ENCODE results near the gene NAV2.

NAV2 gene

DNA sequence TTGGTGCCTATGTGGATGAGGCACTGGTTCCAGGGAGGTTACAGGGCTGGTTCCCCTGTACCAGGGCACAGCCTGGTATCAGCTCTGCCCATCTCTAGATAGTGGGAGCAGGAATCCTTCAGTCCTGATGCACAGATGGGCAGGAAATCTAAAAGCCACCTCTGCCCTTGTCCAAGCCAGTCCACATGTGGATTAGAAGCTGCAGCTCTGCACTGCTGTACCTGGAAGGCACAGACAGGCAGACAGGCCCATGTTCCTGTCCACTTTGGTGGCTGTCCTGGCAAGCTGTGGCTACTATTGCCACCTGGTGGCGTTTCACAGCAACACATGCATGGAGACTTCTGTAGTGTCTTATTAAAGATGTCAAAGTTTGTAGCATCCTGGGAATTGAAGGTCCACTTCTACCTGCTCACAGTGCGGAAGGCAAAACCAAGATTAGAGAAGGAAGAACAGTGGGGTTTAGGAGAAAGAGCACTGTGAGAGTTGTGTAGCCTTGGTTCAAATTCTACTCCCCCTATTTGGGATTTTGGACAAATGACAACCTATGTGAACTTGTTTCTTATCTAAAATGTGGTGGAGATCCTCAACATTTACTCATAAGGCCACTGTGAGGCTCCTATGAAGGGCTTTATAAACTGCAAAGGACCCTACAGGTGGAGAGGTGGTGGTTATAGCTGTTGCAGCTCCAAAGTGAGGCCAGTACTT is 30.1 kb downstream of the NAV2 start:
- peak; percentile 17 for DNase-seq (ENCODE audit: low read depth)

DNA sequence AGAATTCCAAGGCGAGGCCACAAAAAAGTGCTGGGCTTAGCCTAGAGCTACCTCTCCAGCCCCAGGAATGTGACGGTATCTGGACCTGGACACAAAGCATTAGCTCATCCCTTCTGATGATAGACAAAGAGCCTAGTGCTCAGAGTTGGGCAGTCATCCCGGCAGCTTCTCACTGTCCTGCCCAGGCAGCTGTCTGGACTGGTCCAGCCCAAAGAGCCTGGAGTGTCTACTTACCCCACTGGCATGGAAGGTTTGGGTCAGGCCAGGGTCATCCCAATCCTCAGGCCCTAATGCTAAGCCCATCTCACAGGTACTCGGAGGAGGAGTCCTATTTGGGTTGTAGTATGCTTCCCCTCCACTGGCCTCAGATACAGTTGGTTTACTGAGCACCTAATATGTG is 31.0 kb downstream of the NAV2 start:
- DNase-seq (ENCODE audit: low read depth), result no peak

DNA sequence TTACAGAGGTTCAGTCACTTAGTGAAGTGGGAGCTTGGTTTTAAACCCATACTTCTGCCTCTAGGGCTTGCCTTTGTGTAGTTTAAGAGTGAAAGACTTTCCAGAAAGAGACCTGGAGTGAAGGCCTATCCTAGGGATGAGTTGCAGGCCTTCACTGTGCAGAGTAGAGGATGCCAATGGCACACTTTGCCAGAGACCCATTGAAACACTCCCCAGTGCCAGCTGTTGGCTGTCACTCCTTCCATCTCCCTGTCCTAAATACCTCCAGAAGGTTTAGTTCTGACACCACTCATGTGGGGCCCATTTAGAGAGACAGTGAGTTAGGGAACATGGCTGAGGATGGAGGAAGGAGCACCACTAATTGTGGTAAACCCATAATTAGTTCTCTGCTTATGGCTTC is 31.5 kb downstream of the NAV2 start:
- DNase-seq (ENCODE audit: low read depth), result no peak

DNA sequence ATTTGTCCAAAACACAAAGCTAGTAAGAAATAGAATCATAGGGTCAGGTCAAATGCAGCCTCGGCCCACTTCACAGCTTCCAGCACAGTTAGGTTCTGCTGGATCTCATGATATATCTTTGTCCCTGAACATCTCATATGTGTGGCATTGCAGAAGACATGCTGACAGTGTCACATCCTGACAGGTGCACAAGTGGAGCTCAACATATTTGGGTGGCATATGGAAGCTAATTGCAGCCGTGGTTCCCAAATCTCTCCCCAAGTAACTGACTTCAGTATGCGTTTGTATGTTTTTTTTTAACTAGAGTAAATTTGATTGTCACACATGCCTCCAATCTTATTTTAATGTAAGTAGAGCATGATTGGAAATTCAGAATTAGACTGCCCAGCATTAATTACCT is 33.4 kb downstream of the NAV2 start:
- no peak for DNase-seq (ENCODE audit: low read depth)

DNA sequence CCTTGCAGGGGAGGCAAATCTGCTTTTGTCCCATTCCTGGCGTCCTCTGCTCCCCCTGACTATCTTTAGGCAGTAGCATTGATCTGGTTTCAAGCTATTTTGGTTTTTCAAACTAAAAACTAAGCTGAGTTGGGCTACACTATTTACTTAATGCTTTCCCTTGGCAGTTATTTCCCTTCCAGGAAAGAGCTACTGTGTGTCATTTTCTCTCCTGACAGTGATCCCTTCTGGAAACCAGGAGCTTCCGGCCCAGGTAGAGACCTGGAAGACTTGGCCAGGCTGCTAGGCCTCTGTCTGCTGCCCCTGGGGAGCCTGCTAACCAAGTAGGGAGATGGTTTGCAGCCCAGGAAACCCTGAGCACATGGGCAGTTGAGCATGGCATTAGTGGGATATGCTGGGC is 35.0 kb downstream of the NAV2 start:
- DNase-seq (ENCODE audit: low read depth), result no peak

DNA sequence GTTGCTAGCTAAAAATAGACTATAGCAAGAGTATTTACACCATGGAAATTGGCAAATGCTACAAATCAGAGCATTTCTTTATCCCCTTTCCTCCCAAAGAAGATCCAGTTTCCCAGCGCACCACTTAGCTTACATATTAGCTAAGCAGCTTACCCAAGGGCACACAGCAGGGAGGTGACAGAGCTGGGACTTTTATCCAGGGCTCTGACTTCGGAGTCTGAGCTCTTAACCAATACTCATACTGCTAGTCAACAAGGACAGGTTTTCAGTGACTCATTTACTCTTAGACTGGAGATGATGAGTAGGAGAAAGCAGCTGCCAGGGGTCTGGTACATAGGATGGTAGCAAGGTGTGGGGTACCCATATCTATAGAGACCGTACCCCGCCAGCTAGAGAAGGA is 38.4 kb downstream of the NAV2 start:
- no peak for DNase-seq (ENCODE audit: low read depth)

DNA sequence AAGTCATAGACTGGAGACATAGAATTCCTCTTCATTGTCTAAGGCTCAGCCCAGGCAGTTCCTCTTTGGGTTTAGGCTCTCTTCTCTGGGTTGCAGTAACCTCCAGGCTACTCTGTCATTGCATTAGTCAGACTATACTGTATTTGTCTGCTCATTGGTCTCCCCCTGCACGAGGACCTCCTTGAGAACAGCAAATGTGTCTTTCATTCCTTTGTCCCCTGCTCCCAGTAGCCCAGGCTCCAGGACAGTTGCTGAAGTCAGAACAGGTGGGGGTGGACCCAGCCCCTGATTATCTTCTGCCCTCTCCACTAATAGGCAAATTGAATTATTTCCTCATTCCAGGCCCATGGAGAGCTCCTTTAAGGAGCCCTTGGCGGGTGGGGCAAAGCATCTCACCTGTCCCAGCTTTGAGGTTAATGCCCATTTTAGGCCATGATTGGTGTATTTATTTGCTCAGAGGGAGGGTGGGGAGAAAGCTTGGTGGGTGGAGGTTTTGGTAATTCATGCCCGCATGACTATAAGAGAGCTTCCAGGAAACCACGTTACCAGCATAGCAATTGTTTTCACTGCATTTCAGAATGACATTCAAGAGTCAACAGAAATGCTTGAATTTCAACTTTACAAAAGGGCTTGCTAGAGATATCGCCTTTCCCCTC is 40.9 kb downstream of the NAV2 start:
- DNase-seq (ENCODE audit: low read depth), result no peak

DNA sequence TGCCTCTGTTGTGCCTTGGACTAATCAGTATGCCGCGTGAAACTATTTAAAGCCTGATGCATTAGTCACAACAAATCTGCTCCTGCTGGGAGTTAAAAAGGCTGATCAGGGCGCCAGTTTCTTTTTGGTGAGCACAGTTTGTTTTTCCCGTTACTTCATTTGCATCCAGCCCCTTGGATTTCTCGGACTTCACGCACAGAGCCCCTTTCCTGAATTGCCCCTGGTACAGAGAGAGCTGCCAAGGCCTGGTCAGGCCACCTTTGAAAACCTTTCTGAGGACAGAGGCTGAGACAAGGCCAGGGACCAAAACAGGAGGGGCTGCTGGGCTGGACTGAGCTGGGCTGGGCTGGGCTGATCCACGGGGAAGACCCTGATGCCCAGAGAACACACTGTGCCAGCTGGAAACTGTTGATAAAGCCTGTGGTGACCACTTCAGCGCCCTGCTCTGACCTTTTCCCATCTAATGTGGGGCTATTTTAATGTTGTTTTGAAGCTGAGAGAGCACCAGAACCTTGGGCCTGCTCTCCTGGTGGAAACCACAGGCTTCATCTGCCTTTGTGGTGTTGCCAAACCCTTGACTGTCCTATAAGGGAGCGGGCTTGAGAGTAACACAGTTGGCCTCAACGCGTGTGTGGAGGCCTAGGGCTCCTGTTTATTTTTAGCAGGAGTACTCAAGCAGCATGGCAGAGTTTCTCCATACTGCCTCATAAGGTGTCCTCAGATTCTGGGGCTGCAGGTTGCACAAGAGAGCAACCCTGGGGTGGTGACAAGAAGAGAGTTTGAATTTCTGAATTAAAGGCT is 44.2 kb downstream of the NAV2 start:
- no peak for DNase-seq (ENCODE audit: low read depth)

DNA sequence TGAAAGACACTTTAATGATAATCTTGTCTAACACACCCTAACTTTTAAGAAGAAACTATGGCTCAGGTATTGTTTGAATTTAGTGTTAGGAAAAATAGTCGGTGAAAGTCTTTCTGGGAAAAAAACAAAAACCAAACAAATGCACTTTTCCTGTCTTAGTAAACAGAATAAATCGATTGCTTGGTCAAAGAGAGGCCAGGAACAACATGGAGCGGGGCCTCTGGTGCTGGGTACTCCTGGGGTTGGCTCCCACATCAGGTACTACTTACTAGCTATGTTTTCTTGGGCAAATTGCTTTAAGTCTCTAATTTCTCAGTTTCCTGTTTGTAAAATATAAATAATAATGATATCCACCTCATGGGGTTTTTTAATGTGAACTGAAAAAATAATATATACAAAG is 46.8 kb downstream of the NAV2 start:
- DNase-seq (ENCODE audit: low read depth), result no peak

DNA sequence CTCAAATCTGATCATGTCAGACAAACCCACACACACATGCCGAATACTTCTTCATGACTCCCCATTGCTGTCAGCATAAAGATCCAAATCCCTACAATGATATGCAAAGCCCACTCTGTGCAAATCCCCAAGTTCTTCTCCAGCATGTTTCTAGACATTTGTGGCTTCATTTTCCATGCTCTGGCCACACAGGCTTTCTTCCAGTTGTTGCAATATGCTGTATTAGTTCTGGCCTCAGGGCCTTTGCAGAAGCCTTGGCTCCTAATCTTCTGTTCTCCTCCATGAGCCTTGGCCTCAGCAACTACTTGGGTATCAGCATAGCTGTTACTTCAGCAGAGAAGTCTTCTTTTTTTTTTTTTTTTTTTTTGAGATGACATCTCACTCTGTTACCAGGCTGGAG is 49.6 kb downstream of the NAV2 start:
- no peak for DNase-seq (ENCODE audit: low read depth)

DNA sequence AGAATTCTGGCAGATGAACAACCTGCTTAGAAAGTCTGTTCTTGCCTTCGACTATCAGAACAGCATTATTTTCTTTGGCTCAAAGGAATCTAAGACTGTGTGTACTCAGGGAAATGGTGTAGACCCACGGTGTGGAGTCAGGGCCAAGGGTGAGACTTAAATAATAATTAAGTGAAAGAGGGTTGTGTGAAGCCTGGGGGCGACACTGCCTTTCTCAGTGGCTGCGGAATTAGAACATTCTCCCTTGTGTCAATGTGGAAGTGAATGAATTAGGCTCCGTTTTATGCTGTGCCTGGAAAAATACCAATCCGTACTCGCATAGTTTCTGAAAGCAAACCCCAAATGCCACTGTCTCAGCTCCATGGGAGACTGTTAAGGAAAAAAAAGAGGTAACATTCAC is 50.7 kb downstream of the NAV2 start:
- no peak for DNase-seq (ENCODE audit: low read depth)

DNA sequence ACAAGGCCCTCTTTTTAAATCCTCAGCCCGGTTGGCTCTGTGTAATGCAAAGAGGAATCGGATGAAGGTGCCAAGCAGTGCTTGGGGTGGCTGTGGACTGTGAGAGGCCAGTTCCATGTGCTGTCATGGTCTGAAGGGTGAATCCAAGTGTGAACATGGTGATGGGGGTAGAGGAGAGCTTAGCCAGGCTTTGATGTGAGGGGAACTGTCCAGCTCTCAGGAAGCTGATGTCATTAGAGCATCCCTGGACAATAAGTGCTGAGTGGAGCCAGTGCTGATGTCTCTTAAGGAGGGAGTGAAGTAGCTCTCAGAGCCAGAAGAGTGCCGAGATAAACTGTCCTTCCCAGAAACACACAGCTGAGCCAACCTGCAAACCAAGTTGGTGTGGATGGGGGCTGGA is 53.6 kb downstream of the NAV2 start:
- DNase-seq (ENCODE audit: low read depth), result no peak

DNA sequence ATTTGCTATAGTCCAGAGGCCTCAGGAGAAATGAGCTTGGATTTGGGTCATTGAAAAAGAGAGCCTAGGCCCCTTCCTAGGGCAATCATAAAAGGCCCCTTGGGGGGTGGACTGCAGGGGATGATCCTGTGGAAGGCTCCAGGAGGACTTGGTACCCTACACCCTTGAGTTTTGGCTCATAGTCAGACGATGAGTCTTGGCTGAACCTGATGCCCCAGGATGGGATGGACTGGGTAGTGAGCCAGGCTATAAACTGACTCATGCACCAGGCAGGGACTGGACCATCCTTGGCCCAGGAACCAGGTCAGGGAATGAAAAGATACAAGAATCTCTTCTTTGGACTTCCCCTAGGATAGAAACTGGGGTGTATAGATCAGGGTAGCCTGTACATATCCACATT is 54.2 kb downstream of the NAV2 start:
- no peak for DNase-seq (ENCODE audit: low read depth)

DNA sequence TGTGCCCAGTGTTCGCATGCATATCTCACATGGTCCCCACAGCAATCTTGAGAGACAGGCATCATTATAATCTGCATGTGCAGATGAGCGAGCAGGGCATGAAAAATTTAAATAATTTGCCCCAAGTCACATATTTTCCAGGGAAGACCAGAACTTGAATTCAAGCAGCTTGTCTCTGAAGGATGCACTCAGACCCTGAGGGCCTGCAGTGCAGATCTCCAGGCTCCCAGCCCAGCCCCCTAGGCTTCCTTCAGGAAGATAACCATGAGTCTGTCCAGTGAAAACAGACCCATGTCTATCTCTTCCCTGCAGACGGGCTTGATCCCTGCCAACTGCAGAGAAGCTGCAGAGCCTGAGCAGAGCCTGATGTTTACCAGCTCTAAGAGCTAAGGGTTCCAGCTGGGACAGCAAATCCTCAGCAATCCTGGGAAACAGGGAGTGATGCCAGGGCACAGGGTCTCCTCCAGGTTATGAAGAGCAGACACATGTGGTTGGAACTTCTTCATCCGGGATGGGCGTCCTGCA is 55.1 kb downstream of the NAV2 start:
- no peak for DNase-seq (ENCODE audit: low read depth)

DNA sequence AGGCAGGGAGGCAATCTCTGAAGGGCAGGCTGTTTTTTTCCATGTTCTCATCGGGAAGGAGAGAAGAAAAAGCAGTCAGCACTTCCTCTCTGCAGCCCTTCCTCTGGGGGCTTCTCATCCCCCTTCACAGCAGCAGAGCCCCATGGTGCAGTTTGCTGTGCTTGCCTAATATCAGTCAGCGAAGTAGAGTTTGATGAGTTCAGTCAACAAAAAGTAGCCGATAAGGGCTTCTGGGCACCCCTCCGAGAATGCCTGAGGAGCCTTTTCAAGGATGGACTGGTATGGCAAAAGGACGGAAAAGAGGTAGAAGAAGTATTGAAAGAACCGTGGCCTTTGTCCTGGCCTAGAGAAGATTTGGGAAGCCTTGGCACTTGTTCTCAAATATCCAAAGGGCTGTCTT is 55.6 kb downstream of the NAV2 start:
- no peak for DNase-seq (ENCODE audit: low read depth)

DNA sequence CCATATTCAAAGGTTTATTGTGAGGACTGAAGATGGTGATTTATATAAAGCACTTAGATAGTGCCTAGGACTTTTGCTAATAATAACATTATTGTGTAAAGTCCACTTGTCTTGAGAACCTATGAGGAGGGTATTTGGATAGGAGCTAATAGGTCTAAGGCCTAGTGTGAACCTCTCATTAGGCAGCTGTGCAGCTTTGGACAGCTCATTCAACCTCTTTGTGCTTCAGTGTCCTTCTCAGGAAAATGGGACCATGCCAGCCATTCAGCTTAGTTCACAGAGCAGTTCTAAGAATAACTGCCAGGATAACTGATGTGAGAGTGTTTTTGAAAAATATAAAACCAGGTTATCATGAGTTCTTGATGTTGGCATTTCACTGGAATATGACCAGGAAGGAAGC is 56.2 kb downstream of the NAV2 start:
- DNase-seq (ENCODE audit: low read depth), result no peak

DNA sequence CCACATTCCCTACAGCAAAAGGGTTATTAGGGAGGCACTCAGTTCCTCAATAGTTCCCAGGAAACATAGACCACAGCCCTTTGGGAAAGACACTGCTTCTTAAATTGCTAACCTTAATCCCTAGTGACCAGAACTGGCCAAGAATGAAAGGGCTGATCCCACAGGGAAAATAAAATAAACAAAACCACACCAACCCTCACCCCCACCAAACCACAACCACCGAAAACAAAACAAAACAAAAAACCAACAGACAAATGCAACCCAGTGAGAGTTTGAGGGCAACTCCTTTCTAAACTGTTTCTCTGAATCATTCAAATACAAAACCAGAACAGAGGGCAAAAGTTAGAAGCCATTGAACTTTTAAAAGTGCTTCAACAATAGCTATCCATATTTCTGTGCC is 57.2 kb downstream of the NAV2 start:
- no peak for DNase-seq (ENCODE audit: low read depth)

DNA sequence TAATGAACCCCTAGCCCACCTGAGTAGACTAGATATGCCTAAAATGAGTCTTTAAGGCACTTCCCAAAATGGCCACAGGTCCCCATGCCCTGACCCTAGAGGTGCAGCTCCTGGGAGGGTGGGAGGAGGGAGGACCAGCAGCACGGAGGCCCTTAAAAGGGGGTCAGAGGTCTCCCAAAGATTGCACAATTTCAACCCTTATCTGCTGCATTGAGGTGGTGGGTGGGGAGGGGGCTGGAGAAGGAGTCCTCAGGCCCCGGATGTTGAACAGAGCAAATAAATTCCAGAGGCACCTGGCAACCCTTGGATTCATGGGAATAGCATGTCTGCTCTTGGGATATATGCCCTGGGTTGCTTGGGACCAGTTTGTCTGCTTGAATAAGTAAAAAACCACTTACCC is 57.6 kb downstream of the NAV2 start:
- no peak for DNase-seq (ENCODE audit: low read depth)

DNA sequence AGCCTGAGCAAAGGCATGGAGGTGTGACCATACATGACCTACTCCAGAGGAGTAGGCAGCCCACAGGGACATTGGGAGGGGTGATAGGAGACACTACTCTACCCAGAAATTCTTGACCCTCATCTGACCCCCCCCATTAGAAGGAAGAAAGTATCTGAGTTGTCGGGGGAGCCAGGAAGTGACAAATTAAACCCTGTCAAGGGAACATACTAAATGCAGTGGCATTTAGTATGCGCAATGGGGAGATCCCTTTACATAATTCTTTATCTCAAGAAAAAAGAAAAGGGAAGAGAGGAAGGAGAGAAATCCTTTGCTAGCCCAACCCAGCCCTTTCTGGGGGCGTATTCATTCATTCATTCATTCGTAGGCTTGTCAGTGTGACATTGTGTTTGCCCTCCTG is 58.8 kb downstream of the NAV2 start:
- DNase-seq (ENCODE audit: low read depth), result no peak

DNA sequence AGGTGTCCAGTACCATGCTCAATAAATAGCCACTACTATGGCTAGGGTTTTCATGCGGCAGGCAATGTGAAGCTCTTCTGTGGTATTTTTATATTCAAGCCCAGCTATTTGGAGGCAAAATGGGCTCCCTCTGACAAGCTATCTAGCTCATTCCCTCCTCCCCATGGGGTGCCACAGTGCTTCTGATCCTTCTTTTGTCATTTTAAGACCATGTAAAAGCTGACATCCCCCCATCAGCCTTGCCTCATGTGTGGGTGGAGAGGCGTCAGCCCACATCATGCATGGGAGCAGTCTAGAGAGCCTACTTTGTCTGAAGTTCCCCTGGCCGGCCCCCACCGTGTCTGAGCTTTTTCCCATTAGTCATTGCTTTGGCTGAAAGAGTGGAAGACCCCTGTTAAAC is 59.8 kb downstream of the NAV2 start:
- no peak for DNase-seq (ENCODE audit: low read depth)

DNA sequence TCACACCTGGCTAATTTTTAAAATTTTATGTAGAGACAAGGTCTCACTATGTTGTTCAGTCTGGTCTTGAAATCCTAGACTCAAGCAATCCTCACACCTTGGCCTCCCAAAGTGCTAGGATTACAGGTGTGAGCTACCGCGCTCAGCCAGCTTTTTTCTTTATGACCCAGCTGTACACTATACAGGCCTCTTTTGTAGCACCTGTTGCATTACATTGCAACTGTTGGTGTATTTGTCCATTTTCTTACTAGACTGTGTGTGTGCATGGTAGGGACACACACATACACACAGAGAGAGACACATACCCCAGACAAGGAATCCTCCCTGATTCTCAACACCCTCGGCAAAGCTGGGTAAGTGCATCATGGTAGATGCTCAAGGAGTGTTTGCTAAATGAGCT is 61.7 kb downstream of the NAV2 start:
- DNase-seq (ENCODE audit: low read depth), result no peak

DNA sequence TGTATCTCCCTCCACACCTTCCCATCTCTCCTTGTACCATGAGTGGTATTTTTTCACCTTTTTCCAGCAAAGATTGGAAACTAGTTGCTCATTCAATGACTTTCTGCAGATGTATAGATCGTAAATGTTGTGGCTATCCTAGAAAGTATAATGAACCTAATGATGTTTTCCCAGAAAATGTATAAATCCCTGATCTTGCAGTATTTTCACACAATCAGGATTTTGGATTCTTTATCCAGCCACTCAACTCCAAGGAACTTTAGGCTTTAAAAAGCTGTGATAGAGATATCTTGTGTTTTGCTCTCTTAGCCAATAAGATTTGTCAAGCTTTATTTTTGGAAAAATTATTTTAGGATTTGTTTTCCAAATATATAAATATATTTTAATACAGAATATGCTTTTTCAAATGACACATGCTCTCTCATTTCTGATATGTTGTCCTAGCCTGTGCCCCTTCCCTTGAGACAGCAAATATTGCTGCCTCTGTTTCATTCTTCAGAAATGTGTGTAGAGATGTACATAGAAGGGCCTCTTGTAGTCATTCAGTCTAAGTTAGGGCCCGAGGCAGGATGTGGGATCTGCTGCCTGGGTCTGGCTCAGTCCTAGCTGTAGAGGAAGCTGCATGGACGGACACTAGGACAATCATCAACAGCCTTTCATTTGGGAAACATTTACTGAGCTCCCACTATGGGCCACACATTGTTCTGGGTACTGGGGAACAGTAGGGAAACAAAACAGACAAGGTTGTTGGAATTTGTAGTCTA is 62.4 kb downstream of the NAV2 start:
- no peak for DNase-seq (ENCODE audit: low read depth)

All from CMK (cell line).